CD4-positive, alpha-beta memory T cell (primary cell): Measurements from ENCODE around the gene MTMR6. TPM values are rescaled to one million over a fixed set of nuclear protein-coding genes. Genes with fewer than 3 reads are reported as not detected.

Experiments used
- CTCF ChIA-PET: fragments of 350-600 bp; sonication (Branson Sonifier 250); formaldehyde crosslinking; loops from one replicate; lab custom pipeline; 2021; ENCODE audit warnings: inconsistent platforms; ENCODE audit not compliant: partially characterized antibody; lab: Charles Lee
- POLR2A ChIA-PET: fragments of 350-600 bp; sonication (Branson Sonifier 250); formaldehyde crosslinking; loops from one replicate; lab custom pipeline; 2021; ENCODE audit not compliant: partially characterized antibody; lab: Charles Lee
- DNase-seq, 5 donors: peaks; one replicate each; pipeline versions ENCODE4 v3.0.0 to v3.0.0-alpha.2; 2020 to 2022; ENCODE audit warnings: mixed read lengths in 1 of 5
- H3K27ac ChIP-seq: one replicate; pipeline ENCODE4 v1.7.0; 2013; ENCODE audit warnings: low read depth, low read length
- H3K27me3 ChIP-seq: 2 replicates; pipeline ENCODE4 v1.7.0; 2013; ENCODE audit warnings: mild to moderate bottlenecking, low read length, moderate library complexity; ENCODE audit not compliant: insufficient read depth
- H3K36me3 ChIP-seq: 2 replicates; pipeline ENCODE4 v1.7.0; 2013; ENCODE audit warnings: mild to moderate bottlenecking, low read length, moderate library complexity; ENCODE audit not compliant: insufficient read depth
- H3K4me1 ChIP-seq: 2 replicates; pipeline ENCODE4 v1.7.0; 2013; ENCODE audit warnings: mild to moderate bottlenecking, low read length, moderate library complexity; ENCODE audit not compliant: insufficient read depth
- H3K4me3 ChIP-seq, 2 donors: one replicate each; pipeline ENCODE4 v1.7.0; 2013; ENCODE audit warnings: low read length in 2 of 2, mild to moderate bottlenecking in 1 of 2
- H3K9me3 ChIP-seq, 2 donors: one replicate each; pipeline ENCODE4 v1.7.0; 2013; ENCODE audit warnings: low read length in 2 of 2, control low read depth in 1 of 2; ENCODE audit not compliant: control insufficient read depth in 1 of 2
- H3K27ac Mint-ChIP-seq, 7 donors: one replicate each; pipeline ENCODE4 v1.8.0; 2020 to 2021; ENCODE audit warnings: mixed read lengths in 7 of 7, mild to moderate bottlenecking in 6 of 7, inconsistent platforms in 3 of 7, moderate library complexity in 3 of 7
- H3K27me3 Mint-ChIP-seq, 2 donors: one replicate each; pipeline ENCODE4 v1.8.0; 2020 to 2021; ENCODE audit warnings: mixed read lengths in 2 of 2
- H3K36me3 Mint-ChIP-seq, 2 donors: one replicate each; pipeline ENCODE4 v1.8.0; 2020 to 2021; ENCODE audit warnings: mixed read lengths in 2 of 2, inconsistent platforms in 1 of 2, mild to moderate bottlenecking in 1 of 2
- H3K4me1 Mint-ChIP-seq, 4 donors: one replicate each; pipeline ENCODE4 v1.8.0; 2020 to 2021; ENCODE audit warnings: mixed read lengths in 4 of 4, mild to moderate bottlenecking in 1 of 4
- H3K4me3 Mint-ChIP-seq, 8 donors: one replicate each; pipeline ENCODE4 v1.8.0; 2020 to 2021; ENCODE audit warnings: mixed read lengths in 8 of 8, mild to moderate bottlenecking in 7 of 8, moderate library complexity in 6 of 8, inconsistent platforms in 3 of 8
- H3K9me3 Mint-ChIP-seq, 8 donors: one replicate each; pipeline ENCODE4 v1.8.0; 2020 to 2021; ENCODE audit warnings: mixed read lengths in 8 of 8, mild to moderate bottlenecking in 5 of 8, inconsistent platforms in 3 of 8, moderate library complexity in 1 of 8
- intact Hi-C: fragments of 100-400 bp; cut with micrococcal nuclease; formaldehyde crosslinking; loops from one replicate; pipeline ENCODE4 v1.15.1; 2023
- polyA plus RNA-seq, 2 donors: library from polyadenylated mRNA; unstranded; fragments of 300-500 nt; fragmentation: Illumina TruSeq; gene quantifications; one replicate each; pipeline ENCODE4 v1.2.3, GENCODE V29; 2021
- total RNA-seq, 2 experiments: library from RNA; stranded (reverse); gene quantifications; one replicate each; pipeline ENCODE4 v1.2.3, GENCODE V29; 2021

The MTMR6 gene
- total and polyA plus RNA-seq, 4 experiments from 2014 or later: 18.9 to 20.2 (median 19.5) TPM

- no peaks in the 10 kb centered on the region for H3K4me1 ChIP-seq
- no peaks in the 10 kb centered on the region for H3K36me3 ChIP-seq
- intact Hi-C loops: no loop called here
- Mint-ChIP-seq H3K27ac (no peak overlapping the region), H3K4me3 (no peak overlapping the region), H3K27me3 (no peaks in the 10 kb centered on the region), H3K36me3 (peaks cover 22 to 29% of the 10 kb centered on the region in 2 donors), H3K9me3 (peaks cover 0 to 5% (median 0%) of the 10 kb centered on the region in 8 donors), H3K4me1 (peaks cover 0 to 5% (median 0%) of the 10 kb centered on the region in 4 donors)
- no peaks in the 10 kb centered on the region for H3K27me3 ChIP-seq
- no peak for DNase-seq
- POLR2A ChIA-PET: no interaction called here
- H3K4me3 ChIP-seq: no peak overlapping the region
- no peak overlapping the region for H3K27ac ChIP-seq
- no peaks in the 10 kb centered on the region for H3K9me3 ChIP-seq
- CTCF ChIA-PET: no interaction called here
Observed at GRCh38 chr13:25242956-25243355, 44.3 kb downstream of the MTMR6 start.

DNA sequence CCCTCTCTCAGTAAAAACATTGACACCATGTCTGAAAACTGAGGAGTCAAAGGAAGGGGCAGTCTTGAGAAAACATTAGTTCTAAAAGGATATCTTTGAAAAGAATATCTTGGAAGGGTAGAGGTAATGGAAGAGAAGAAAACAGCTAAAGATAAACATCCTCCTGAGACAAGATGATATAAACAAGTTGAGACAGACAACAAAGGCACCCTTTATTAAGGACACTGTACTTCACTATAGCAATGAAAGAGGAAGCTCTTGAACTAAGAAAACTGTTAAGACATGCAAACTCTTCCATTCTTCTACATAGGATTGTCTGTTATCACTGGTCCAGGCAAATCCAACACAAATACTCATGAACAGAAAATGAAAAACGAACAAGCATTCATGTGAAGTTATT lies 46.3 kb downstream of the MTMR6 start:
- H3K36me3 ChIP-seq: no peaks in the 10 kb centered on the region
- intact Hi-C loops: no loop called here
- Mint-ChIP-seq H3K27ac (no peak overlapping the region), H3K27me3 (no peaks in the 10 kb centered on the region), H3K4me3 (no peak overlapping the region), H3K4me1 (peaks cover 0 to 5% (median 0%) of the 10 kb centered on the region in 4 donors), H3K36me3 (peaks cover 16 to 25% of the 10 kb centered on the region in 2 donors), H3K9me3 (peaks cover 0 to 5% (median 0%) of the 10 kb centered on the region in 8 donors)
- POLR2A ChIA-PET: no interaction called here
- no peaks in the 10 kb centered on the region for H3K9me3 ChIP-seq
- no peaks in the 10 kb centered on the region for H3K27me3 ChIP-seq
- H3K27ac ChIP-seq: no peak overlapping the region
- no peak for DNase-seq
- CTCF ChIA-PET: no interaction called here
- no peaks in the 10 kb centered on the region for H3K4me1 ChIP-seq
- no peak overlapping the region for H3K4me3 ChIP-seq

- no peak overlapping the region for H3K27ac Mint-ChIP-seq
- peaks cover 0 to 1% of the 10 kb centered on the region in 2 donors for H3K27me3 Mint-ChIP-seq
- no peaks in the 10 kb centered on the region for H3K36me3 ChIP-seq
- peaks cover 3 to 12% of the 10 kb centered on the region in 2 donors for H3K36me3 Mint-ChIP-seq
- DNase-seq: no peak
- ChIA-PET POLR2A (no interaction called here), CTCF (interaction anchor here (0.7 to 2.2 kb wide), 3 partner anchors 9 to 139 kb away, joined by 3 to 11 read pairs (median 5); no protein-coding TSS in a partner anchor)
- H3K27ac ChIP-seq: no peak overlapping the region
- H3K4me3 ChIP-seq: no peak overlapping the region
- no peaks in the 10 kb centered on the region for H3K27me3 ChIP-seq
- intact Hi-C loops: no loop called here
- peaks cover 3 to 7% (median 6%) of the 10 kb centered on the region in 4 donors for H3K4me1 Mint-ChIP-seq
- no peaks in the 10 kb centered on the region for H3K4me1 ChIP-seq
- no peaks in the 10 kb centered on the region for H3K9me3 ChIP-seq
- no peak overlapping the region for H3K4me3 Mint-ChIP-seq
- H3K9me3 Mint-ChIP-seq: peaks cover 0 to 5% (median 0%) of the 10 kb centered on the region in 8 donors
Observed at GRCh38 chr13:25237083-25237482, 50.2 kb downstream of the MTMR6 start.

DNA sequence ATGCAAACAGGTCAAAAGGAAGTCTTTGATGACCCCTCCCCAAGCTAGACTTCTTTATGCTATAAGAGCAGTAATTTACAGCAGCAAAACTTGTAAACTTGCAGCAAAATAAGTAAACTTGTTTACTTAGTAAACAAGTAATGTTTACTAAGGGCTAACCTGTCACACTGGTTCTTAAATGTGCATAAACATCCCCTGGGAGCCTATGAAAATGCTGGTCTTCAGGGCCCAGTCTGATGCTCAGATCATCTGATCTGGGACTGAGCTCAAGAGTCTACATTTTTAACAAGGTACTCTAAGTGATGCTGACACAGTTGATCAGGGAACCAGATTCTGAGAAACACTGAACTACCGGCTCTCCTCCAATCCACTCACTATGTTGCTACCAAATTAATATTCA lies 53.4 kb downstream of the MTMR6 start:
- H3K4me3 Mint-ChIP-seq: no peak overlapping the region
- POLR2A ChIA-PET: no interaction called here
- H3K4me1 Mint-ChIP-seq: peaks cover 0 to 7% (median 6%) of the 10 kb centered on the region in 4 donors
- no peak overlapping the region for H3K27ac ChIP-seq
- H3K4me3 ChIP-seq: no peak overlapping the region
- no peaks in the 10 kb centered on the region for H3K9me3 Mint-ChIP-seq
- no peaks in the 10 kb centered on the region for H3K4me1 ChIP-seq
- intact Hi-C loops: no loop called here
- H3K27ac Mint-ChIP-seq: no peak overlapping the region
- peaks cover 2 to 7% of the 10 kb centered on the region in 2 donors for H3K27me3 Mint-ChIP-seq
- no peaks in the 10 kb centered on the region for H3K9me3 ChIP-seq
- no peaks in the 10 kb centered on the region for H3K36me3 ChIP-seq
- DNase-seq: no peak
- H3K36me3 Mint-ChIP-seq: no peaks in the 10 kb centered on the region
- CTCF ChIA-PET: interaction anchor here (0.8 to 2.3 kb wide), 7 partner anchors 9 to 144 kb away, joined by 3 to 29 read pairs (median 3); no protein-coding TSS in a partner anchor
- no peaks in the 10 kb centered on the region for H3K27me3 ChIP-seq

GRCh38 chr13:25232937-25233515 lies 54.3 kb downstream of the MTMR6 start:
- no peak overlapping the region for H3K27ac ChIP-seq
- intact Hi-C loops: no loop called here
- no peak overlapping the region for H3K4me3 Mint-ChIP-seq
- H3K9me3 ChIP-seq: no peaks in the 10 kb centered on the region
- peaks cover 0 to 7% (median 6%) of the 10 kb centered on the region in 4 donors for H3K4me1 Mint-ChIP-seq
- no peaks in the 10 kb centered on the region for H3K36me3 ChIP-seq
- peak in 4 of 5 donors; percentile 5 to 25 (median 10) for DNase-seq
- H3K27me3 Mint-ChIP-seq: peaks cover 4 to 7% of the 10 kb centered on the region in 2 donors
- ChIA-PET POLR2A (no interaction called here), CTCF (interaction anchor here (0.8 to 2.3 kb wide), 6 partner anchors 8 to 142 kb away, joined by 3 to 29 read pairs (median 4); no protein-coding TSS in a partner anchor)
- no peaks in the 10 kb centered on the region for H3K9me3 Mint-ChIP-seq
- no peaks in the 10 kb centered on the region for H3K4me1 ChIP-seq
- H3K27me3 ChIP-seq: no peaks in the 10 kb centered on the region
- peak overlapping the region in 1 of 7 donors; percentile 86 for H3K27ac Mint-ChIP-seq
- H3K4me3 ChIP-seq: no peak overlapping the region
- H3K36me3 Mint-ChIP-seq: no peaks in the 10 kb centered on the region

DNA sequence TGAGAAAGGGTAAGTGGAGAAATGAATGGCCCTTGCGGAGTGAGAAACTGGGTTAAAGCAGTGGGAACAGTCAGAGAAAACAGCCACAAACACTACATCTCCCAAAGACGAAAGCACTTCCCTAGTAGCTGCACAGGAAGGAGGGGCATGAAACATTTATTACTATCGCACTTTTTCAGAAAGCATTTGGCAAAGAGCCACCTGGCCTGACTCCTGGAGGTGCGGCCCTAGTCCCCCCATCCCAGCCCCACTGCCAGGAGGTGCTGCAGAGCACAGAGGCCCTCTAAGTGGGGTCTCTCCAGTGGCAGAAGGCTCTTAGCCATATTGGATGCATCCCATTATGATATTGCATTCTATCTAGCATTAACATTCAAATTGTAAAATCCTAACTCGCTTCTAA lies 55.8 kb downstream of the MTMR6 start:
- intact Hi-C loops: no loop called here

DNA sequence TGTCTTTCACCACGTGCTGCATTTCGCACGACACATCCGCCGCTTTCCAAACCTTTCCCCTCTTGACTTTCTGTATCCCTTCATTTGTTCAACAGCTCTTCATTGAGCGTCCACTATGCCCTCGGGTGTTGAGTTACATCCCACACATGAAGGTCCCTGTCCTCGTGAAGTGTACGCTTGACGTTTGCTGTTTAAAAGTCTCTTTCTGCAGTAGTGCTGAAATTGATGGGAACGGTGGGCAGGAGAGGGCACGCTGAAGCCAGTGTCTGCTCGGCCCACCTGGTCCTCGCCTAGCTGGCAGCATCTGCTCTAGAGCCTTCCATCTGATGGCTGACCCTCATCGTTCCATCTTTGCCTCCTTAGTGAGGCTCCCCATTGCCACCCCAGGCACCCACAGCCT lies 59.6 kb downstream of the MTMR6 start:
- H3K4me3 Mint-ChIP-seq: no peak overlapping the region
- DNase-seq: no peak
- H3K9me3 Mint-ChIP-seq: no peaks in the 10 kb centered on the region
- peaks cover 8 to 22% of the 10 kb centered on the region in 2 donors for H3K27me3 Mint-ChIP-seq
- H3K4me1 Mint-ChIP-seq: no peaks in the 10 kb centered on the region
- no peak overlapping the region for H3K27ac Mint-ChIP-seq
- no peaks in the 10 kb centered on the region for H3K27me3 ChIP-seq
- H3K9me3 ChIP-seq: no peaks in the 10 kb centered on the region
- CTCF ChIA-PET: interaction anchor here (2.1 kb wide), 1 partner anchor 10 kb away, joined by 11 read pairs; no protein-coding TSS in a partner anchor
- POLR2A ChIA-PET: no interaction called here
- intact Hi-C loops: no loop called here
- no peak overlapping the region for H3K27ac ChIP-seq
- no peaks in the 10 kb centered on the region for H3K36me3 ChIP-seq
- H3K36me3 Mint-ChIP-seq: no peaks in the 10 kb centered on the region
- H3K4me1 ChIP-seq: no peaks in the 10 kb centered on the region
- no peak overlapping the region for H3K4me3 ChIP-seq

More for the DNA sequence above, 55.8 kb downstream of the MTMR6 start:
- Mint-ChIP-seq H3K27ac (no peak overlapping the region), H3K4me3 (no peak overlapping the region), H3K4me1 (peaks cover 0 to 7% (median 6%) of the 10 kb centered on the region in 4 donors), H3K36me3 (no peaks in the 10 kb centered on the region), H3K27me3 (peaks cover 7 to 8% of the 10 kb centered on the region in 2 donors), H3K9me3 (no peaks in the 10 kb centered on the region)
- Histone ChIP-seq H3K36me3 (no peaks in the 10 kb centered on the region), H3K4me1 (no peaks in the 10 kb centered on the region), H3K9me3 (no peaks in the 10 kb centered on the region), H3K4me3 (no peak overlapping the region), H3K27me3 (no peaks in the 10 kb centered on the region), H3K27ac (no peak overlapping the region)
- CTCF ChIA-PET: no interaction called here
- DNase-seq: no peak
- POLR2A ChIA-PET: no interaction called here
